Stimulated activated CD8-positive, alpha-beta memory T cell treated with anti-CD3 and anti-CD28 coated beads, Interleukin-12 subunit alpha, Interleukin-12 subunit beta, amount 100 ng/mL, for 1 hour (primary cell): ENCODE data around the gene DUSP5.

ENCODE experiments used
- DNase-seq: peaks from one replicate; pipeline ENCODE4 v3.0.0-alpha.2; 2020; ENCODE audit warnings: low read depth

Gene DUSP5

GRCh38 chr10:110500515-110500905 lies 2.8 kb downstream of the DUSP5 start:
- DNase-seq: no peak

GRCh38 chr10:110501142-110501937 lies 3.6 kb downstream of the DUSP5 start:
- DNase-seq: no peak

GRCh38 chr10:110502072-110502845 lies 4.6 kb downstream of the DUSP5 start:
- no peak for DNase-seq

- no peak for DNase-seq
Observed at GRCh38 chr10:110502851-110503301, 5.2 kb downstream of the DUSP5 start.

GRCh38 chr10:110503528-110504110 lies 5.9 kb downstream of the DUSP5 start:
- DNase-seq: no peak

- DNase-seq: peak; percentile 39
Observed at GRCh38 chr10:110504111-110504735, 6.5 kb downstream of the DUSP5 start.

GRCh38 chr10:110505130-110505770 lies 7.5 kb downstream of the DUSP5 start:
- no peak for DNase-seq

- DNase-seq: no peak
Observed at GRCh38 chr10:110506448-110506847, 8.7 kb downstream of the DUSP5 start.

- no peak for DNase-seq
Observed at GRCh38 chr10:110507346-110507745, 9.6 kb downstream of the DUSP5 start.

GRCh38 chr10:110508159-110508788 lies 10.6 kb downstream of the DUSP5 start:
- no peak for DNase-seq

- DNase-seq: no peak
Observed at GRCh38 chr10:110508806-110509544, 11.3 kb downstream of the DUSP5 start.

GRCh38 chr10:110509560-110509959 lies 11.9 kb downstream of the DUSP5 start:
- DNase-seq: no peak

GRCh38 chr10:110510086-110510485 lies 12.4 kb downstream of the DUSP5 start:
- DNase-seq: no peak

- DNase-seq: no peak
Observed at GRCh38 chr10:110510730-110511129, 13.0 kb downstream of the DUSP5 start.

GRCh38 chr10:110511734-110512449 lies 14.2 kb downstream of the DUSP5 start:
- DNase-seq: no peak

GRCh38 chr10:110512461-110513187 lies 14.9 kb downstream of the DUSP5 start:
- no peak for DNase-seq

- no peak for DNase-seq
Observed at GRCh38 chr10:110513949-110514348, 16.2 kb downstream of the DUSP5 start.

- DNase-seq: no peak
Observed at GRCh38 chr10:110514848-110515247, 17.1 kb downstream of the DUSP5 start.

GRCh38 chr10:110516815-110517492 lies 19.2 kb downstream of the DUSP5 start:
- DNase-seq: no peak
